Fibroblast of lung (primary cell): Measurements from ENCODE around the gene SFTPB.

Source experiments
- CTCF ChIP-seq, 2 donors: IDR thresholded peaks in 1 of 2; conservative IDR thresholded peaks in 1 of 2; 1 replicate in 1 of 2; 2 replicates in 1 of 2; pipeline ENCODE4 v1.5.1; 2011 to 2012; ENCODE audit warnings: low read length in 2 of 2, control low read depth in 1 of 2, inconsistent platforms in 1 of 2, low read depth in 1 of 2, mild to moderate bottlenecking in 1 of 2
- EZH2 ChIP-seq: IDR thresholded peaks from 2 replicates; pipeline ENCODE4 v1.5.1; 2012; ENCODE audit warnings: low read length, control low read depth, mild to moderate bottlenecking; ENCODE audit errors: missing control alignments

- TF ChIP-seq CTCF (conservative IDR thresholded peaks at IDR 0.05 in 1 of 2, IDR thresholded peaks at IDR 0.05 in 1 of 2; ENCODE audit: low read depth in 1 of 2, low read length in 2 of 2), result no peak
- TF ChIP-seq EZH2, result no peak
Measured at GRCh38 chr2:85611705-85612587, 56.1 kb downstream of the SFTPB start, which contains the start of gene C2orf68.
